NOMO-1 (cell line): ENCODE data around the gene EFEMP1.
"Not testable (repeated sequence)": the region's sequence is repeated elsewhere in the genome, so short reads cannot be mapped to it uniquely, and the experiment has no call there.

Experiments
- DNase-seq, 2 experiments: peaks; one replicate each; lab custom pipeline; 2025; ENCODE audit not compliant: unreplicated experiment in 2 of 2; lab: John Stamatoyannopoulos, UW

EFEMP1 gene

GRCh38 chr2:55838117-55838516 is 85.5 kb downstream of the EFEMP1 start:
- not testable (repeated sequence) for DNase-seq

- DNase-seq: no peak
Observed at GRCh38 chr2:55837073-55837472, 86.5 kb downstream of the EFEMP1 start.

DNA sequence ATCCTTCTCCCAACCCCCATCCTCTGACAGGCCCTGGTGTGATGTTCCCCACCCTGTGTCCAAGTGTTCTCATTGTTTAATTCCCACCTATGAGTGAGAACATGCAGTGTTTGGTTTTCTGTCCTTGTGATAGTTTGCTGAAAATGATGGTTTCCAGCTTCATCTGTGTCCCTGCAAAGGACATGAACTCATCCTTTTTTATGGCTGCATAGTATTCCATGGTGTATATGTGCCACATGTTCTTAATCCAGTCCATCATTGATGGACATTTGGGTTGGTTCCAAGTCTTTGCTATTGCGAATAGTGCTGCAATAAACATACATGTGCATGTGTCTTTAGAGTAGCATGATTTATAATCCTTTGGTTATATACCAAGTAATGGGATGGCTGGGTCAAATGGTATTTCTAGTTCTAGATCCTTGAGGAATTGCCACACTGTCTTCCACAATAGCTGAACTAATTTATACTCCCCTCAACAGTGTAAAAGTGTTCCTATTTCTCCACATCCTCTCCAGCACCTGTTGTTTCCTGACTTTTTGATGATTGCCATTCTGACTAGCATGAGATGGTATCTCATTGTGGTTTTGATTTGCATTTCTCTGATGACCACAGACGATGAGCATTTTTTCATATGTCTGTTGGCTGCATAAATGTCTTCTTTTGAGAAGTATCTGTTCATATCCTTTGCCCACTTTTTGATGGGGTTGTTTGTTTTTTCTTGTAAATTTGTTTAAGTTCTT is 91.7 kb downstream of the EFEMP1 start:
- not testable (repeated sequence) for DNase-seq

DNA sequence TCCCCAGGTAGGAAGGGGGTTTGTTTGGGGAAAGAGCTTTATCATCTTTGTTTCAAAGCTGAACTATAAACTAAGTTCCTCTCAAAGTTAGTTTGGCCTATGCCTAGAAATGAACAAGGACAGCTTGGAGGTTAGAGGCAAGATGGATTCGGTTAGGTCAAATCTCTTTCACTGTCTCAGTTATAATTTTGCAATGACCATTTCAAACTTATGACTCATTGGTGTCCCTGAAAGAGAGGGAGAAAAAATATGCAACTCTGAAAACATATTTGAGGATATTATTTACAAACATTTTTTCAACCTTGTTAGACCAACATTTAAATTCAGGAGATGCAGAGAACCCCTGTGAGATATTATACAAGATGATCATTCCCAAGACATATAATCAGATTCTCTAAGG is 95.7 kb downstream of the EFEMP1 start:
- DNase-seq: no peak

DNA sequence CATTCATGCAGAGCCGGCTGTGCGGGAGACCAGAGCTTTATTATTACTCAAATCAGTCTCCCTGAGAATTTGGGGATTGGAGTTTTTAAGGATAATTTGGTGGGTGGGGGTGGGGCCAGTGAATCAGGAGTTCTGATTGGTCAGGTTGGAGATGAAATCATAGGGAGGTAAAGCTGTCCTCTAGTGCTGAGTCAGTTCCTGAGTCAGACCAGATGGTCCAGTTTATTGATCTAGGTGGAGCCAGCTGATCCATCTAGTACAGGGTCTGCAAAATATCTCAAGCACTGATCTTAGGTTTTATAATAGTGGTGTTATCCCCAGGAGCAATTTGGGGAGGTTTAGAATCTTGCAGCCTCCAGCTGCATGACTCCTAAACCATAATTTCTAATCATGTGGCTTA is 96.2 kb downstream of the EFEMP1 start:
- not testable (repeated sequence) for DNase-seq

- no peak for DNase-seq
Observed at GRCh38 chr2:55826246-55826645, 97.3 kb downstream of the EFEMP1 start.

DNA sequence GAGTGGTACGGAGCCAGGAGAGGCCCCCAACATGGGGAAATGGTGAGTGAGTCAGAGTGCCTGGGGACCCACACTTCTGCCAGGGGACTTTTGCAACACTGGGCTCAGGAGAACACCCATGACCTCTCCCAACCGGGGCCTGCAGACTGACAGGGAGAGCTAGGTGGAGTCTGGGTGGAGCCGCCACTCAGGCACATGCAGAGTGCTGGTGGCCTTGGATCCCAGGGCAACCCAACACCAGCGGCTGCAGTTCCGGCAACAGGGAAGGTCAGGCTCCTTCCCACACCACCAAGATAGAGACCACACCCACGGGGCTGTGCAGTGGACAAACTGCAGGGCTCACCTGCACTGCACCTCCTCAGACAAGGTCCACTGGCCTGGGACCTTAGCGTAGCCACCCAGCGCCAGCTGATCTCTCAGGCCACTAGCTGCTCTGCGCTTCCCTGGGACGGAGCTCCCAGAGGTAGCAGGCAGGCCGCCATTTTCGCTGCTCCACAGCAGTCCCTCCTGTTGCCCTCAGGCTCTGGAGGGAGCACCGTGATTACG is 99.0 kb downstream of the EFEMP1 start:
- DNase-seq: no peak
